DOHH2 (cell line): ENCODE measurements around the gene ZNF805.

Source experiments
- H3F3A ChIP-seq: fragments of 200-600 bp; sonication (generic), shearing (Covaris generic); 2 replicates; pipeline ENCODE4 v1.6.0; 2016; ENCODE audit warnings: antibody characterized with exemption, mild to moderate bottlenecking; ENCODE audit not compliant: control insufficient read depth, insufficient read depth
- H3K27ac ChIP-seq: fragments of 200-600 bp; sonication (generic); 2 replicates; pipeline ENCODE4 v1.5.1; 2014; ENCODE audit warnings: low read depth, mild to moderate bottlenecking, low read length, moderate library complexity
- H3K27me3 ChIP-seq: fragments of 200-600 bp; sonication (generic); 2 replicates; pipeline ENCODE4 v1.6.1; 2014; ENCODE audit warnings: mild to moderate bottlenecking, low read length, mixed read lengths; ENCODE audit not compliant: control insufficient read depth
- H3K36me3 ChIP-seq: fragments of 200-600 bp; sonication (generic); 2 replicates; pipeline ENCODE4 v1.6.1; 2014; ENCODE audit warnings: mild to moderate bottlenecking, low read length, moderate library complexity, mixed read lengths; ENCODE audit not compliant: control insufficient read depth
- H3K4me1 ChIP-seq: fragments of 200-600 bp; sonication (generic); 2 replicates; pipeline ENCODE4 v1.6.1; 2014; ENCODE audit warnings: mild to moderate bottlenecking, low read length, mixed read lengths; ENCODE audit not compliant: control insufficient read depth
- H3K4me2 ChIP-seq: fragments of 200-600 bp; sonication (generic); 2 replicates; pipeline ENCODE4 v1.6.0; 2014; ENCODE audit warnings: mild to moderate bottlenecking, low read length, moderate library complexity
- H3K4me3 ChIP-seq: fragments of 200-600 bp; sonication (generic); 2 replicates; pipeline ENCODE4 v1.5.1; 2014; ENCODE audit warnings: mild to moderate bottlenecking, low read length, mixed read lengths
- H3K79me2 ChIP-seq: fragments of 200-600 bp; sonication (generic); 2 replicates; pipeline ENCODE4 v1.6.1; 2014; ENCODE audit warnings: mild to moderate bottlenecking, low read length, mixed read lengths; ENCODE audit not compliant: control insufficient read depth
- H3K9me2 ChIP-seq: fragments of 200-600 bp; sonication (generic); replicated peaks from 2 replicates; pipeline ENCODE4 v1.6.1; 2014; ENCODE audit warnings: mild to moderate bottlenecking, low read length, mixed read lengths; ENCODE audit not compliant: control insufficient read depth
- H3K9me3 ChIP-seq: fragments of 200-600 bp; sonication (generic); 2 replicates; pipeline ENCODE4 v1.6.1; 2014; ENCODE audit warnings: antibody characterized with exemption, low read length, mixed read lengths; ENCODE audit not compliant: control insufficient read depth, insufficient read depth
- H4K20me1 ChIP-seq: fragments of 200-600 bp; sonication (generic); 2 replicates; pipeline ENCODE4 v1.6.0; 2014; ENCODE audit warnings: low read depth, mild to moderate bottlenecking, antibody characterized with exemption, low read length, moderate library complexity; ENCODE audit not compliant: control insufficient read depth, insufficient read depth
- CTCF ChIP-seq: fragments of 200-600 bp; sonication (generic); IDR thresholded peaks from one replicate; pipeline ENCODE4 v1.5.1; 2014; ENCODE audit warnings: antibody characterized with exemption, mild to moderate bottlenecking, low read depth, low read length; ENCODE audit not compliant: poor library complexity, severe bottlenecking
- EZH2phosphoT487 ChIP-seq: fragments of 200-600 bp; sonication (generic); IDR thresholded peaks from 2 replicates; pipeline ENCODE4 v1.6.1; 2017; ENCODE audit warnings: borderline replicate concordance, mild to moderate bottlenecking, antibody characterized with exemption, low read length, moderate library complexity, mixed read lengths

ZNF805 gene

DNA sequence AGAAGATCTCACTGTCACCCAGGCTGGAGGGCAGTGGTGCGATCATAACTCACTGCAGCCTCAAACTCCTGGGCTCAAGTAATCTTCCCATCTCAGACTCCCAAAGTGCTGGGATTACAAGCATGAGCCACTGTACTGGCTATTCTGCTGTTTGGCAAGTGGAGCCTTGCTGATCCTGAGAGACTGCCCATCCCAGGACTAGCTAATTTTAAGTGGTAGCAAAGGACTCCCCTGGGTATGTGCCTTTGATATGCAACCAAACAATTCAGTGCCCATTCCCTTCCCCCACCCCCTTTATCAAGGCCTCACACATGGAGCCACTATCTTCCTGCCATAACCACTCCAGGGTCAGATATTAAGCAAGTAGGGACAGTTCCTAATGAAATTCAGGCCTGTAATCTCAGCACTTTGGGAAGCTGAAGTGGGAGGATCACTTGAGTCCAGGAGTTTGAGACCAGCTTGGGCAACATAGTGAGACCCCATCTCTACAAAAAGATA lies 22.9 kb downstream of the ZNF805 start:
- H3K36me3 ChIP-seq = no peaks in the 10 kb centered on the region
- H3K27me3 ChIP-seq = no peaks in the 10 kb centered on the region
- H3F3A ChIP-seq = no peaks in the 10 kb centered on the region
- no peaks in the 10 kb centered on the region for H3K4me1 ChIP-seq
- H3K27ac ChIP-seq = no peak overlapping the region
- peaks cover 3% of the 10 kb centered on the region; the same call in 1 of the 2 replicates for H3K9me3 ChIP-seq
- H3K4me3 ChIP-seq = no peak overlapping the region
- no peaks in the 10 kb centered on the region for H3K9me2 ChIP-seq
- no peaks in the 10 kb centered on the region for H3K79me2 ChIP-seq
- TF ChIP-seq CTCF (no peak), EZH2phosphoT487 (no peak)
- H4K20me1 ChIP-seq = no peaks in the 10 kb centered on the region
- H3K4me2 ChIP-seq = no peak overlapping the region

- Histone ChIP-seq H3K36me3 (no peaks in the 10 kb centered on the region), H3F3A (no peaks in the 10 kb centered on the region), H3K9me2 (no peaks in the 10 kb centered on the region), H3K4me2 (no peak overlapping the region), H3K4me3 (no peak overlapping the region), H3K27me3 (no peaks in the 10 kb centered on the region), H3K9me3 (no peaks in the 10 kb centered on the region; the same call in 1 of the 2 replicates), H3K27ac (no peak overlapping the region), H3K79me2 (no peaks in the 10 kb centered on the region), H4K20me1 (no peaks in the 10 kb centered on the region), H3K4me1 (no peaks in the 10 kb centered on the region)
- TF ChIP-seq CTCF (no peak), EZH2phosphoT487 (no peak)
Measured at GRCh38 chr19:57267291-57267690, 26.9 kb downstream of the ZNF805 start.

GRCh38 chr19:57269515-57270250 lies 29.3 kb downstream of the ZNF805 start:
- H3K9me2 ChIP-seq = no peaks in the 10 kb centered on the region
- no peaks in the 10 kb centered on the region for H3F3A ChIP-seq
- H3K4me1 ChIP-seq = no peaks in the 10 kb centered on the region
- no peak for TF ChIP-seq CTCF
- no peak for TF ChIP-seq EZH2phosphoT487
- no peak overlapping the region for H3K4me3 ChIP-seq
- H3K36me3 ChIP-seq = no peaks in the 10 kb centered on the region
- H4K20me1 ChIP-seq = no peaks in the 10 kb centered on the region
- no peak overlapping the region for H3K4me2 ChIP-seq
- H3K27me3 ChIP-seq = no peaks in the 10 kb centered on the region
- H3K9me3 ChIP-seq = peaks cover 5% of the 10 kb centered on the region; the same call in 1 of the 2 replicates
- H3K27ac ChIP-seq = no peak overlapping the region
- no peaks in the 10 kb centered on the region for H3K79me2 ChIP-seq
